IPS-18a (cell line): ENCODE results near the gene MSH5.
"Not testable (repeated sequence)": the region's sequence is repeated elsewhere in the genome, so short reads cannot be mapped to it uniquely, and the experiment has no call there.

Experiments
- H3K27ac ChIP-seq: one replicate; pipeline ENCODE4 v1.5.1; 2013; ENCODE audit warnings: low read length
- H3K27me3 ChIP-seq: one replicate; pipeline ENCODE4 v1.6.1; 2013; ENCODE audit warnings: mild to moderate bottlenecking, low read length; ENCODE audit not compliant: control insufficient read depth, insufficient read depth
- H3K36me3 ChIP-seq: one replicate; pipeline ENCODE4 v1.6.1; 2013; ENCODE audit warnings: low read depth, low read length; ENCODE audit not compliant: control insufficient read depth
- H3K4me1 ChIP-seq: one replicate; pipeline ENCODE4 v1.6.1; 2013; ENCODE audit warnings: low read depth, low read length; ENCODE audit not compliant: control insufficient read depth
- H3K4me3 ChIP-seq: one replicate; pipeline ENCODE4 v1.5.1; 2013; ENCODE audit warnings: low read length
- H3K9ac ChIP-seq: one replicate; pipeline ENCODE4 v1.6.1; 2013; ENCODE audit warnings: mild to moderate bottlenecking, low read length, moderate library complexity
- H3K9me3 ChIP-seq: one replicate; pipeline ENCODE4 v1.6.1; 2013; ENCODE audit warnings: low read depth, low read length; ENCODE audit not compliant: control insufficient read depth

The MSH5 gene

GRCh38 chr6:31792761-31793171 is 53.0 kb downstream of the MSH5 start:
- no peaks in the 10 kb centered on the region for H3K27me3 ChIP-seq
- no peaks in the 10 kb centered on the region for H3K9me3 ChIP-seq
- H3K36me3 ChIP-seq, result peaks cover 33% of the 10 kb centered on the region
- no peak overlapping the region for H3K4me3 ChIP-seq
- no peak overlapping the region for H3K27ac ChIP-seq
- H3K4me1 ChIP-seq, result peaks cover 5% of the 10 kb centered on the region
- H3K9ac ChIP-seq, result no peak overlapping the region

DNA sequence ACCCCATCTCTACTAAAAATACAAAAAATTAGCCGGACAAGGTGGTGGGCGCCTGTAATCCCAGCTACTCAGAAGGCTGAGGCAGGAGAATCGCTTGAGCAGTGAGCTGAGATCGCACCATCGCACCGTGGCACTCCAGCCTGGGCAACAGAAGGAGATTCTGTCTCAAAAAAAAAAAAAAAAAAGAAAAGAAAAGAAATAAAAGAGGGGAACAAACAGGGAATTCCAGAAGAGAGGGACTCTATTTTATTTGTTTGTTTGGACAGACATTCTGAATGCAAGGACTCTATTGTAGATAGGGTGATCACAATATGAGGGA is 54.1 kb downstream of the MSH5 start:
- Histone ChIP-seq H3K36me3 (peaks cover 37% of the 10 kb centered on the region), H3K4me3 (peak overlapping the region; percentile 100)
- H3K9me3 ChIP-seq, H3K9ac ChIP-seq, H3K4me1 ChIP-seq, H3K27ac ChIP-seq, H3K27me3 ChIP-seq: not testable (repeated sequence)

- Histone ChIP-seq H3K27me3 (no peaks in the 10 kb centered on the region), H3K9me3 (no peaks in the 10 kb centered on the region), H3K27ac (no peak overlapping the region), H3K4me3 (peak overlapping the region; percentile 100), H3K36me3 (peaks cover 34% of the 10 kb centered on the region), H3K9ac (peak overlapping the region; percentile 99), H3K4me1 (peaks cover 5% of the 10 kb centered on the region)
Observed at GRCh38 chr6:31794294-31794865, 54.6 kb downstream of the MSH5 start.

GRCh38 chr6:31794866-31795615 is 55.2 kb downstream of the MSH5 start:
- peak overlapping the region; percentile 81 for H3K27ac ChIP-seq
- H3K4me3 ChIP-seq, result peak overlapping the region; percentile 100
- H3K36me3 ChIP-seq, result peaks cover 30% of the 10 kb centered on the region
- H3K9me3 ChIP-seq, result no peaks in the 10 kb centered on the region
- H3K9ac ChIP-seq, result peak overlapping the region; percentile 99
- peaks cover 5% of the 10 kb centered on the region for H3K4me1 ChIP-seq
- no peaks in the 10 kb centered on the region for H3K27me3 ChIP-seq

DNA sequence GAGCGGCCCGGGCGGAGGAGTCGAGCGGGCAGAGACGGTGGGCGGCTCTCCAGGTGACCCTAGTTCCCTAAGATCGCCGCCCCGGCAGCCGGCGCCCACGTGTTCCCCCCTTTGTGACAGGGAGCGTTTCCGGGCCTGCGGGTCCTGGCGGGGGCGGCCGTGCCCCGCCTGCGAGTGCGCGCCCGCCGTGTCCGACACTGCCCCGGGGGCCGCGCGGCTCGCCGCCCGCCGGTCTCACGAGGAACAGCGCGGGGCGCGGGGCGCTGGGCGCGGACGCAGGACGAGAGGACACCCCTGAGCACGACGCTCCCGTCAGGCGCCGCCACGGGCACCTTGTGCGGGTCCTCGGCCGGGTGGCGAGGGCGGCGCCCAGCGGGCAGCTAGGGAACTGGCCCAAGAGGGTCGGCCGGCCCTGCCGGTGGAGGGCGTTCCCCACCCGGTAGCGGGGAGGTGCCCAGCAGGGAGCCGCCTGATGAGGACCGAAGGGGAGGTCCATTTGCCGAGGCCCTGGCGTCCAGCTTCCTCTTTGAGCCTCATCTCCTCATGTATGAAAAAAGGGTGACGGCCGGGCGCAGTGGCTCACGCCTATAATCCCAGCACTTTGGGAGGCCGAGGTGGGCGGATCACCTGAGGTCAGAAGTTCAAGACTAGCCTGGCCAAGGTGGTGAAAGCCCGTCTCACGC is 56.0 kb downstream of the MSH5 start, which contains the start of gene VARS1:
VARS1 (minus strand) TSS at position 137 of the 683 bp plus-strand sequence. CDS start 535 bp downstream, outside the sequence.
- Histone ChIP-seq H3K9me3 (no peaks in the 10 kb centered on the region), H3K9ac (peak within 1 kb of the TSS; percentile 99), H3K36me3 (peaks cover 23% of the 10 kb centered on the region), H3K27me3 (no peaks in the 10 kb centered on the region), H3K27ac (peak within 1 kb of the TSS; percentile 81), H3K4me3 (peak within 1 kb of the TSS; percentile 100), H3K4me1 (peaks cover 5% of the 10 kb centered on the region)

- Histone ChIP-seq H3K9ac (no peak overlapping the region), H3K27ac (no peak overlapping the region), H3K36me3 (peaks cover 19% of the 10 kb centered on the region), H3K9me3 (no peaks in the 10 kb centered on the region), H3K4me3 (no peak overlapping the region), H3K27me3 (no peaks in the 10 kb centered on the region), H3K4me1 (peaks cover 5% of the 10 kb centered on the region)
Observed at GRCh38 chr6:31796993-31797385, 57.2 kb downstream of the MSH5 start.

DNA sequence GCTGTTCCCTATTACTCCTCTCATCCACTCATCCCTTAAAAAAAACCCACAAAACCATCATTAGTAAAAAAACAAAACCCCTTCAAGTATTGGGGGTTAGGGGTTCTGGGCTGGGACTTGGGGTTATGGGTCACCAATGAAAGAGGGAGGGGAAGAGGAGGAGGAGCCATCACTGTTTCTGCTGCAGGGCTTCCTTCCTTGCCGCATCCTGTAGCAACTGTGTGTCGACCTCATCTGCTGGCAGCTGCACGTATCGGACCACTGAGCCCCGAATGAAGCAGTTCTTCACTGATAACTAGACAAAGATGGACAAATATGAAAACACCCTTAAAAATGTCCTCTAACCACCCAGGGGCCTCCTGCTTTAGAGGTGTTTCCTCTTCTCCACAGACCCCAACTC is 57.8 kb downstream of the MSH5 start:
- Histone ChIP-seq H3K4me1 (peaks cover 5% of the 10 kb centered on the region), H3K27ac (no peak overlapping the region), H3K9me3 (no peaks in the 10 kb centered on the region), H3K36me3 (peaks cover 13% of the 10 kb centered on the region), H3K4me3 (no peak overlapping the region), H3K9ac (no peak overlapping the region), H3K27me3 (no peaks in the 10 kb centered on the region)

- Histone ChIP-seq H3K27ac (no peak overlapping the region), H3K36me3 (peaks cover 16% of the 10 kb centered on the region), H3K4me3 (no peak overlapping the region), H3K9ac (no peak overlapping the region), H3K9me3 (no peaks in the 10 kb centered on the region), H3K27me3 (no peaks in the 10 kb centered on the region), H3K4me1 (no peaks in the 10 kb centered on the region)
Observed at GRCh38 chr6:31799781-31800180, 60.0 kb downstream of the MSH5 start.

GRCh38 chr6:31801031-31801927 is 61.5 kb downstream of the MSH5 start:
- H3K9me3 ChIP-seq, H3K27me3 ChIP-seq, H3K27ac ChIP-seq, H3K4me3 ChIP-seq, H3K4me1 ChIP-seq, H3K9ac ChIP-seq: not testable (repeated sequence)
- peaks cover 16% of the 10 kb centered on the region for H3K36me3 ChIP-seq

DNA sequence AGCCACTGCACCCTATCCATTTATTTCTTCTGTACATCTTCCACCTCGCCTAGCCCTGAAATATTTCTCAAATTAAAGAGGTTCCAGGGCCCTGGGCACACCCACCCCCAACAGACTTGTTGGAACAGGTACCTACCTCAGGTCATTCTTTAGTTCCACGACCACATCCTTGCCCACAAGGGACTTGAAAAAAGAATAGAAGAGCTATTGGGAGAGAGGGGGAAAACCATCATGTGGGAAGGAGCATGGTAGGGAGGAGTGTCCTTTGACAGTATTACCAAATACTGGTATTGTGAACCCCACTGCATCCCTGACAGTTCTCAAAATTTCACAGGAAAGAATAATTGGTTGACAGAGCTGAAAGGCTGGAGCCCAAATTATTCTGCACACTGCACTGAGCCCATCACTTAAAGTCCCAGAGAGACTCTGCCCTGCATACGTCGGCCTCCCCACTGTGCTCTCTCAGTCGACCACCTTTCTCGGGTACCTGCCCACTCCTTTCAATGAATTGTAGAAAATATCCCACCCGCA is 66.2 kb downstream of the MSH5 start:
- Histone ChIP-seq H3K9me3 (no peaks in the 10 kb centered on the region), H3K4me3 (peak overlapping the region; percentile 98), H3K9ac (peak overlapping the region; percentile 98), H3K4me1 (peaks cover 4% of the 10 kb centered on the region), H3K27ac (peak overlapping the region; percentile 94), H3K36me3 (peaks cover 9% of the 10 kb centered on the region), H3K27me3 (no peaks in the 10 kb centered on the region)
